Measurements from ENCODE around the gene NBAS. TPM values are rescaled to one million over a fixed set of nuclear protein-coding genes. Genes with fewer than 3 reads are reported as not detected.
A peak's percentile ranks its signal among the peaks of the same experiment; 100 is the strongest.

NBAS gene
- polyA plus RNA-seq, 1 of the 3 experiments (the other 2 are of a cell fraction), result 12.0 TPM

DNA sequence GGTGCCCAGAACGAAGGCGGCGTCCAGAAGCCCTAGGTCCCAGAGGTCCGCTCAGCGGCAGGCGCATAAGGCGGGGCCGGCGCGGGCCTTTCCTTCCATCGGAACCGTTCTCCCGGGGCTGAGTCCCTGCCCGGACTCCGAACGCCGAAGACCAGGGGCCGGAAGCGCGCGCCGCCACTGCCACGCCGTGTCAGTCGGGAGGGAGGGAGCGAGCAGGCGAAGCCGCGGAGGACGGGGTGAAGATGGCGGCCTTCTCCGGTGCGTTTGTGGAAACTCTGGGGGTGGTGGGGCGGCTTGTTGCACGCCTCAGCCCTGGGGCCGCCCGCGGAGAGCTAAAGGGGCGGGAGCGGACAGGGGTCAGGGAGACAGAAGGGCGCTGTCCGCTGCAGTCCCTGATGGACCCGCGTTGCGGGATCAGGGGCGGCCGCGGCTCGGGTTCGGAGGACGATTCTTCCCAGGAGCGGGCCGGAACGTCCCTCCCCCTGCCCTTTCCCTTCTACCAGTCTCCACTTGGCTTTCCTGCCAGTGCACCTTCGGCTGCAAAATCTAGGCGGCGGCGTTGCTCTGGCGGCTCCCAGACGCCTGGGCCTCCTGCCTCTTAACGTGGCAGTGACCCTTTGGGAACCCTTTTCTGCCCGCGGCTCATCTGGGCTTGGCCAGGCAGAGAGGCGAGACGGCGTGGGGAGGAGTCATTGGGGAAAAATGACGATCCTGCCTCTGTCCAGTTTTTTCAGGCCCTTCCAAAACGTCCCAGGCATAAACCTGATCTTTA lies 30.7 kb upstream of the NBAS start, which contains the start of gene DDX1:
DDX1 (plus strand) TSS at position 177 of the 772 bp plus-strand sequence; CDS start at position 243, 66 bp downstream.
- Histone ChIP-seq H3K27me3 (ENCODE audit: insufficient read depth) (no peaks in the 10 kb centered on the region), H3K9ac (peak within 1 kb of the TSS; percentile 85), H3K4me2 (peak within 1 kb of the TSS; percentile 80), H3K4me3 (ENCODE audit: low read depth in 2 of 2, low read length in 1 of 2) (peak within 1 kb of the TSS; percentile 82 to 85), H4K20me1 (ENCODE audit: insufficient read depth) (peaks cover 27% of the 10 kb centered on the region), H2AFZ (ENCODE audit: low read depth) (peak within 1 kb of the TSS; percentile 87), H3K4me1 (ENCODE audit: control insufficient read depth in 1 of 2, insufficient read depth in 2 of 2, low read depth in 1 of 2, low read length in 1 of 2) (peaks cover 8 to 14% of the 10 kb centered on the region in 2 experiments; a peak in 3 of 4 replicates), H3K9me2 (no peaks in the 10 kb centered on the region), H3F3A (replicated peaks; ENCODE audit: insufficient read depth) (peaks cover 10% of the 10 kb centered on the region), H3K27ac (ENCODE audit: low read depth in 2 of 2, low read length in 1 of 2) (peak within 1 kb of the TSS; percentile 90 to 95), H3K79me2 (ENCODE audit: insufficient read depth) (peaks cover 43% of the 10 kb centered on the region), H3K9me3 (no peaks in the 10 kb centered on the region), H3K36me3 (replicated peaks in 1 of 2; ENCODE audit: control insufficient read depth in 1 of 2, insufficient read depth in 2 of 2, low read length in 1 of 2) (peaks cover 21 to 26% of the 10 kb centered on the region in 2 experiments)
- CTCF ChIA-PET, result interaction anchor here (0.8 to 9.4 kb wide), 5 partner anchors 9 to 560 kb away, joined by 3 to 98 read pairs (median 4); no protein-coding TSS in a partner anchor
- POLR2A ChIA-PET, result no interaction called here
- under 1% methylated on average over 29 of the region's 68 CpGs for WGBS (ENCODE audit: low lambda C conversion rate)
- peak; percentile 96 for DNase-seq
- TF ChIP-seq FOXJ3 (CRISPR knock-in tag; IDR thresholded peaks at IDR 0.05), result peak; percentile 84
- peak; percentile 7; the same call in 1 of the 2 replicates for TF ChIP-seq RAD21 (IDR thresholded peaks at IDR 0.05; ENCODE audit: low read length)
- TF ChIP-seq RCOR1 (IDR thresholded peaks at IDR 0.05; ENCODE audit: low read length), result no peak; the same call in 1 of the 2 replicates
- no peak for TF ChIP-seq TEAD4 (IDR thresholded peaks at IDR 0.05; ENCODE audit: borderline replicate concordance, insufficient read depth)
- no peak for TF ChIP-seq NRF1 (IDR thresholded peaks at IDR 0.05; ENCODE audit: low read depth, low read length)
- TF ChIP-seq, protein P1, sequence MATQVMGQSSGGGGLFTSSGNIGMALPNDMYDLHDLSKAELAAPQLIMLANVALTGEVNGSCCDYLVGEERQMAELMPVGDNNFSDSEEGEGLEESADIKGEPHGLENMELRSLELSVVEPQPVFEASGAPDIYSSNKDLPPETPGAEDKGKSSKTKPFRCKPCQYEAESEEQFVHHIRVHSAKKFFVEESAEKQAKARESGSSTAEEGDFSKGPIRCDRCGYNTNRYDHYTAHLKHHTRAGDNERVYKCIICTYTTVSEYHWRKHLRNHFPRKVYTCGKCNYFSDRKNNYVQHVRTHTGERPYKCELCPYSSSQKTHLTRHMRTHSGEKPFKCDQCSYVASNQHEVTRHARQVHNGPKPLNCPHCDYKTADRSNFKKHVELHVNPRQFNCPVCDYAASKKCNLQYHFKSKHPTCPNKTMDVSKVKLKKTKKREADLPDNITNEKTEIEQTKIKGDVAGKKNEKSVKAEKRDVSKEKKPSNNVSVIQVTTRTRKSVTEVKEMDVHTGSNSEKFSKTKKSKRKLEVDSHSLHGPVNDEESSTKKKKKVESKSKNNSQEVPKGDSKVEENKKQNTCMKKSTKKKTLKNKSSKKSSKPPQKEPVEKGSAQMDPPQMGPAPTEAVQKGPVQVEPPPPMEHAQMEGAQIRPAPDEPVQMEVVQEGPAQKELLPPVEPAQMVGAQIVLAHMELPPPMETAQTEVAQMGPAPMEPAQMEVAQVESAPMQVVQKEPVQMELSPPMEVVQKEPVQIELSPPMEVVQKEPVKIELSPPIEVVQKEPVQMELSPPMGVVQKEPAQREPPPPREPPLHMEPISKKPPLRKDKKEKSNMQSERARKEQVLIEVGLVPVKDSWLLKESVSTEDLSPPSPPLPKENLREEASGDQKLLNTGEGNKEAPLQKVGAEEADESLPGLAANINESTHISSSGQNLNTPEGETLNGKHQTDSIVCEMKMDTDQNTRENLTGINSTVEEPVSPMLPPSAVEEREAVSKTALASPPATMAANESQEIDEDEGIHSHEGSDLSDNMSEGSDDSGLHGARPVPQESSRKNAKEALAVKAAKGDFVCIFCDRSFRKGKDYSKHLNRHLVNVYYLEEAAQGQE (IDR thresholded peaks at IDR 0.05; ENCODE audit: low read depth, low read length), result peak; percentile 89
- TF ChIP-seq MXI1 (IDR thresholded peaks at IDR 0.05; ENCODE audit: low read depth, low read length), result peak; percentile 92; the same call in 1 of the 2 replicates
- TF ChIP-seq, protein P2, sequence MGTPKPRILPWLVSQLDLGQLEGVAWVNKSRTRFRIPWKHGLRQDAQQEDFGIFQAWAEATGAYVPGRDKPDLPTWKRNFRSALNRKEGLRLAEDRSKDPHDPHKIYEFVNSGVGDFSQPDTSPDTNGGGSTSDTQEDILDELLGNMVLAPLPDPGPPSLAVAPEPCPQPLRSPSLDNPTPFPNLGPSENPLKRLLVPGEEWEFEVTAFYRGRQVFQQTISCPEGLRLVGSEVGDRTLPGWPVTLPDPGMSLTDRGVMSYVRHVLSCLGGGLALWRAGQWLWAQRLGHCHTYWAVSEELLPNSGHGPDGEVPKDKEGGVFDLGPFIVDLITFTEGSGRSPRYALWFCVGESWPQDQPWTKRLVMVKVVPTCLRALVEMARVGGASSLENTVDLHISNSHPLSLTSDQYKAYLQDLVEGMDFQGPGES (IDR thresholded peaks at IDR 0.05; ENCODE audit: low read depth, low read length), result no peak
- TF ChIP-seq FOXM1 (IDR thresholded peaks at IDR 0.05; ENCODE audit: low read depth), result no peak; the same call in 1 of the 2 replicates
- TF ChIP-seq ELF1 (IDR thresholded peaks at IDR 0.05), result peak; percentile 78
- peak; percentile 55; the same call in 1 of the 2 replicates for TF ChIP-seq TCF12 (IDR thresholded peaks at IDR 0.05)
- no peak for TF ChIP-seq SMC3 (IDR thresholded peaks at IDR 0.05; ENCODE audit: low read depth, low read length)
- TF ChIP-seq, protein P3, sequence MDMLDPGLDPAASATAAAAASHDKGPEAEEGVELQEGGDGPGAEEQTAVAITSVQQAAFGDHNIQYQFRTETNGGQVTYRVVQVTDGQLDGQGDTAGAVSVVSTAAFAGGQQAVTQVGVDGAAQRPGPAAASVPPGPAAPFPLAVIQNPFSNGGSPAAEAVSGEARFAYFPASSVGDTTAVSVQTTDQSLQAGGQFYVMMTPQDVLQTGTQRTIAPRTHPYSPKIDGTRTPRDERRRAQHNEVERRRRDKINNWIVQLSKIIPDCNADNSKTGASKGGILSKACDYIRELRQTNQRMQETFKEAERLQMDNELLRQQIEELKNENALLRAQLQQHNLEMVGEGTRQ (IDR thresholded peaks at IDR 0.05; ENCODE audit: borderline replicate concordance, low read depth, low read length), result no peak
- peak; percentile 99 for TF ChIP-seq TAF1 (IDR thresholded peaks at IDR 0.05; ENCODE audit: borderline replicate concordance, low read depth, low read length)
- peak; percentile 91 for TF ChIP-seq YY1 (IDR thresholded peaks at IDR 0.05; ENCODE audit: low read depth)
- TF ChIP-seq EZH2phosphoT487 (IDR thresholded peaks at IDR 0.05; ENCODE audit: borderline replicate concordance, low read depth), result no peak
- no peak for TF ChIP-seq FOSL2 (IDR thresholded peaks at IDR 0.05; ENCODE audit: borderline replicate concordance, low read depth)
- TF ChIP-seq, protein P4, sequence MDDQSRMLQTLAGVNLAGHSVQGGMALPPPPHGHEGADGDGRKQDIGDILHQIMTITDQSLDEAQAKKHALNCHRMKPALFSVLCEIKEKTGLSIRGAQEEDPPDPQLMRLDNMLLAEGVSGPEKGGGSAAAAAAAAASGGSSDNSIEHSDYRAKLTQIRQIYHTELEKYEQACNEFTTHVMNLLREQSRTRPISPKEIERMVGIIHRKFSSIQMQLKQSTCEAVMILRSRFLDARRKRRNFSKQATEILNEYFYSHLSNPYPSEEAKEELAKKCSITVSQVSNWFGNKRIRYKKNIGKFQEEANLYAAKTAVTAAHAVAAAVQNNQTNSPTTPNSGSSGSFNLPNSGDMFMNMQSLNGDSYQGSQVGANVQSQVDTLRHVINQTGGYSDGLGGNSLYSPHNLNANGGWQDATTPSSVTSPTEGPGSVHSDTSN (IDR thresholded peaks at IDR 0.05), result no peak
- TF ChIP-seq MEF2A (IDR thresholded peaks at IDR 0.05; ENCODE audit: borderline replicate concordance, low read depth), result no peak; the same call in 1 of the 2 replicates
- no peak for TF ChIP-seq RXRA (IDR thresholded peaks at IDR 0.05; ENCODE audit: borderline replicate concordance, low read depth)
- TF ChIP-seq EP300 (IDR thresholded peaks at IDR 0.05; ENCODE audit: borderline replicate concordance in 1 of 2, low read depth in 1 of 2, low read length in 1 of 2), result no peak
- TF ChIP-seq, protein P5, sequence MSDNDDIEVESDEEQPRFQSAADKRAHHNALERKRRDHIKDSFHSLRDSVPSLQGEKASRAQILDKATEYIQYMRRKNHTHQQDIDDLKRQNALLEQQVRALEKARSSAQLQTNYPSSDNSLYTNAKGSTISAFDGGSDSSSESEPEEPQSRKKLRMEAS (IDR thresholded peaks at IDR 0.05; ENCODE audit: low read depth), result peak; percentile 89
- TF ChIP-seq GATA2 (CRISPR knock-in tag; IDR thresholded peaks at IDR 0.05), result peak; percentile 24; the same call in 1 of the 2 replicates
- TF ChIP-seq, protein P6, sequence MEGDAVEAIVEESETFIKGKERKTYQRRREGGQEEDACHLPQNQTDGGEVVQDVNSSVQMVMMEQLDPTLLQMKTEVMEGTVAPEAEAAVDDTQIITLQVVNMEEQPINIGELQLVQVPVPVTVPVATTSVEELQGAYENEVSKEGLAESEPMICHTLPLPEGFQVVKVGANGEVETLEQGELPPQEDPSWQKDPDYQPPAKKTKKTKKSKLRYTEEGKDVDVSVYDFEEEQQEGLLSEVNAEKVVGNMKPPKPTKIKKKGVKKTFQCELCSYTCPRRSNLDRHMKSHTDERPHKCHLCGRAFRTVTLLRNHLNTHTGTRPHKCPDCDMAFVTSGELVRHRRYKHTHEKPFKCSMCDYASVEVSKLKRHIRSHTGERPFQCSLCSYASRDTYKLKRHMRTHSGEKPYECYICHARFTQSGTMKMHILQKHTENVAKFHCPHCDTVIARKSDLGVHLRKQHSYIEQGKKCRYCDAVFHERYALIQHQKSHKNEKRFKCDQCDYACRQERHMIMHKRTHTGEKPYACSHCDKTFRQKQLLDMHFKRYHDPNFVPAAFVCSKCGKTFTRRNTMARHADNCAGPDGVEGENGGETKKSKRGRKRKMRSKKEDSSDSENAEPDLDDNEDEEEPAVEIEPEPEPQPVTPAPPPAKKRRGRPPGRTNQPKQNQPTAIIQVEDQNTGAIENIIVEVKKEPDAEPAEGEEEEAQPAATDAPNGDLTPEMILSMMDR (IDR thresholded peaks at IDR 0.05), result no peak

All from SK-N-SH (cell line).